Neural progenitor cell (in vitro differentiated cells): ENCODE measurements around the gene LYSMD3. TPM values are rescaled to one million over a fixed set of nuclear protein-coding genes. Genes with fewer than 3 reads are reported as not detected.

Experiments used
- DNase-seq: peaks from one replicate; pipeline ENCODE4 v3.0.0-alpha.2; 2016; ENCODE audit warnings: low spot score
- H2AFZ ChIP-seq: fragments of 200-600 bp; sonication (generic); replicated peaks from 2 replicates; pipeline ENCODE4 v1.6.1; 2016; ENCODE audit warnings: antibody characterized with exemption
- H3F3A ChIP-seq: fragments of 200-600 bp; sonication (generic); 2 replicates; pipeline ENCODE4 v1.6.1; 2016; ENCODE audit warnings: antibody characterized with exemption, low read depth
- H3K27ac ChIP-seq: fragments of 200-600 bp; sonication (generic); 2 replicates; pipeline ENCODE4 v1.5.1; 2016; ENCODE audit warnings: mild to moderate bottlenecking
- H3K27me3 ChIP-seq: fragments of 200-600 bp; sonication (generic); 2 replicates; pipeline ENCODE4 v1.6.1; 2016; ENCODE audit warnings: mild to moderate bottlenecking, moderate library complexity
- H3K36me3 ChIP-seq: fragments of 200-600 bp; sonication (generic); 2 replicates; pipeline ENCODE4 v1.5.1; 2016
- H3K4me1 ChIP-seq: fragments of 200-600 bp; sonication (generic); 2 replicates; pipeline ENCODE4 v1.6.1; 2016; ENCODE audit warnings: mixed run types
- H3K4me2 ChIP-seq: fragments of 200-600 bp; sonication (generic); 2 replicates; pipeline ENCODE4 v1.6.1; 2016
- H3K4me3 ChIP-seq: fragments of 200-600 bp; sonication (generic); 2 replicates; pipeline ENCODE4 v1.5.1; 2016
- H3K79me2 ChIP-seq: fragments of 200-600 bp; sonication (generic); 2 replicates; pipeline ENCODE4 v1.6.1; 2016; ENCODE audit warnings: low read depth
- H3K9ac ChIP-seq: fragments of 200-600 bp; sonication (generic); 2 replicates; pipeline ENCODE4 v1.6.1; 2016
- H3K9me3 ChIP-seq: fragments of 200-600 bp; sonication (generic); 2 replicates; pipeline ENCODE4 v1.5.1; 2016; ENCODE audit warnings: low read depth
- H4K20me1 ChIP-seq: fragments of 200-600 bp; sonication (generic); 2 replicates; pipeline ENCODE4 v1.6.1; 2016; ENCODE audit warnings: low read depth
- H3K27ac Mint-ChIP-seq: 3 replicates; pipeline ENCODE4 v1.8.0; 2021; ENCODE audit warnings: mixed read lengths
- H3K27me3 Mint-ChIP-seq: 2 replicates; pipeline ENCODE4 v1.8.0; 2022; ENCODE audit warnings: low read depth, mild to moderate bottlenecking, inconsistent platforms, moderate library complexity, mixed read lengths; ENCODE audit not compliant: insufficient read depth
- H3K36me3 Mint-ChIP-seq: 3 replicates; pipeline ENCODE4 v1.8.0; 2021; ENCODE audit warnings: mixed read lengths
- H3K4me1 Mint-ChIP-seq: 3 replicates; pipeline ENCODE4 v1.8.0; 2021; ENCODE audit warnings: mixed read lengths
- H3K4me3 Mint-ChIP-seq: 3 replicates; pipeline ENCODE4 v1.8.0; 2021; ENCODE audit warnings: mild to moderate bottlenecking, moderate library complexity, mixed read lengths
- H3K9me3 Mint-ChIP-seq: 3 replicates; pipeline ENCODE4 v1.8.0; 2020; ENCODE audit warnings: mixed read lengths
- EZH2 ChIP-seq: fragments of 200-600 bp; sonication (generic); IDR thresholded peaks from 2 replicates; pipeline ENCODE4 v1.6.1; 2017; ENCODE audit warnings: antibody characterized with exemption, mild to moderate bottlenecking, moderate library complexity
- EZH2phosphoT487 ChIP-seq: fragments of 200-600 bp; sonication (generic); IDR thresholded peaks from 2 replicates; pipeline ENCODE4 v1.6.1; 2017; ENCODE audit warnings: antibody characterized with exemption
- total RNA-seq: library from RNA; depleted of rRNA; stranded (reverse); fragments of >200 nt; gene quantifications from 2 replicates; pipeline ENCODE4 v1.2.3, GENCODE V29; 2015; ENCODE audit warnings: low replicate concordance
- TF ChIP-seq, protein P1 (sequence below): fragments of 200-600 bp; sonication (generic); IDR thresholded peaks from 2 replicates; pipeline ENCODE4 v1.5.1; 2017; ENCODE audit warnings: antibody characterized with exemption, mild to moderate bottlenecking

Gene LYSMD3
- total RNA-seq, 1 donor from 2014 or later, result 16.3 TPM

DNA sequence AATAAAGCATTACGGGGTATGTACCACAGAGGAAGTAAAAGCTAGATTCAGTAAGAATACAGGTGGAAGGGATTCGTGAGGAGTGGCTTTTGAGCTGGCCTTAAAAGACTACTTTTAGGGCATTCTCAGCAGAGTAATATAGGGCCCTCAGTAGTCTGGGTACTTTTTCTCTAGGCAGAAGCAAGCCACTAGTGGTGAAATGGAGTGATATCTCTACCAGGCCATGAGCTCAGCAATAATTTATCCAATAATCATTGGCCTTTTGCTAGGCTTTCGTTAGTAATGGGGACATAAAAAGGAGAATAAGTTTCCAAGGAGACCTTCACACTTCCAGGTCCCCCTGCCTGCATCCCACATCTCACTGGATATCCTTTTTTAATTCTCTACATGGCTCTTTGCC is 53.0 kb downstream of the LYSMD3 start:
- H4K20me1 ChIP-seq, result peaks cover 3% of the 10 kb centered on the region
- DNase-seq, result no peak
- peaks cover 3% of the 10 kb centered on the region for H3K79me2 ChIP-seq
- peaks cover 9% of the 10 kb centered on the region for H3K27me3 Mint-ChIP-seq
- H3K4me3 Mint-ChIP-seq, result peak overlapping the region; percentile 95
- H3K27ac ChIP-seq, result no peak overlapping the region
- no peaks in the 10 kb centered on the region for H3K9me3 ChIP-seq
- peaks cover 21% of the 10 kb centered on the region for H3K4me1 ChIP-seq
- peaks cover 45% of the 10 kb centered on the region for H3F3A ChIP-seq
- H3K36me3 Mint-ChIP-seq, result peaks cover 1% of the 10 kb centered on the region
- H3K9me3 Mint-ChIP-seq, result no peaks in the 10 kb centered on the region
- TF ChIP-seq EZH2 (no peak), EZH2phosphoT487 (no peak)
- TF ChIP-seq, protein P1, sequence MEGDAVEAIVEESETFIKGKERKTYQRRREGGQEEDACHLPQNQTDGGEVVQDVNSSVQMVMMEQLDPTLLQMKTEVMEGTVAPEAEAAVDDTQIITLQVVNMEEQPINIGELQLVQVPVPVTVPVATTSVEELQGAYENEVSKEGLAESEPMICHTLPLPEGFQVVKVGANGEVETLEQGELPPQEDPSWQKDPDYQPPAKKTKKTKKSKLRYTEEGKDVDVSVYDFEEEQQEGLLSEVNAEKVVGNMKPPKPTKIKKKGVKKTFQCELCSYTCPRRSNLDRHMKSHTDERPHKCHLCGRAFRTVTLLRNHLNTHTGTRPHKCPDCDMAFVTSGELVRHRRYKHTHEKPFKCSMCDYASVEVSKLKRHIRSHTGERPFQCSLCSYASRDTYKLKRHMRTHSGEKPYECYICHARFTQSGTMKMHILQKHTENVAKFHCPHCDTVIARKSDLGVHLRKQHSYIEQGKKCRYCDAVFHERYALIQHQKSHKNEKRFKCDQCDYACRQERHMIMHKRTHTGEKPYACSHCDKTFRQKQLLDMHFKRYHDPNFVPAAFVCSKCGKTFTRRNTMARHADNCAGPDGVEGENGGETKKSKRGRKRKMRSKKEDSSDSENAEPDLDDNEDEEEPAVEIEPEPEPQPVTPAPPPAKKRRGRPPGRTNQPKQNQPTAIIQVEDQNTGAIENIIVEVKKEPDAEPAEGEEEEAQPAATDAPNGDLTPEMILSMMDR, result no peak
- H3K4me1 Mint-ChIP-seq, result peaks cover 36% of the 10 kb centered on the region
- H3K36me3 ChIP-seq, result no peaks in the 10 kb centered on the region
- H3K4me2 ChIP-seq, result peak overlapping the region; percentile 17
- H3K27ac Mint-ChIP-seq, result no peak overlapping the region
- no peak overlapping the region for H2AFZ ChIP-seq
- peaks cover 33% of the 10 kb centered on the region for H3K27me3 ChIP-seq
- no peak overlapping the region for H3K9ac ChIP-seq
- H3K4me3 ChIP-seq, result no peak overlapping the region

DNA sequence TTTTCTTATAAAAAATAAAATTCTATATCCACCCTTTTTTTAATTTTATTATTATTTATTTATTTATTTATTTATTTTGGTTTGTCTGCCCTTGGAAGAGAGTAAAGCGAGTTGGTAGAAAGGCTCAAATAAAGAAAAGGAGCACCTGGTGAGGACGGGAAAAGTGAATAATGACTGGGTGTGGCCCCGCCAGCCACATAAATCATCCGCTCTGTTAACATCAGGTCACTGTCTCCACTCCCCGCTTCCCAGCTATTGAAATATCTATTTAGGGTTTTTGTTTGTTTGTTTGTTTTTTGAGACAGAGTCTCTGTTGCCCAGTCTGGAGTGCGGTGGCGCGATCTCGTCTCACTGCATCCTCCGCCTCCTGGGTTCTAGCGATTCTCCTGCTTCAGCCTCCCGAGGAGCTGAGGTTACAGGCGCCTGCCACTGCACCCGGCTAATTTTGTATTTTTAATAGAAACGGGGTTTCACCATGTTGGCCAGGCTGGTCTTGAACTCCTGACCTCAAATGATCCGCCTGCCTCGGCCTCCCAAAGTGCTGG is 53.9 kb downstream of the LYSMD3 start:
- H3K36me3 Mint-ChIP-seq, result peaks cover 3% of the 10 kb centered on the region
- Histone ChIP-seq H3K79me2 (peaks cover 3% of the 10 kb centered on the region), H3K36me3 (no peaks in the 10 kb centered on the region), H3K4me2 (peak overlapping the region; percentile 86), H3K9ac (no peak overlapping the region), H3K4me1 (peaks cover 21% of the 10 kb centered on the region), H3F3A (peaks cover 45% of the 10 kb centered on the region), H3K9me3 (no peaks in the 10 kb centered on the region), H4K20me1 (peaks cover 3% of the 10 kb centered on the region), H2AFZ (no peak overlapping the region), H3K27me3 (peaks cover 33% of the 10 kb centered on the region), H3K27ac (no peak overlapping the region), H3K4me3 (peak overlapping the region; percentile 67)
- TF ChIP-seq, protein P1, result no peak
- TF ChIP-seq EZH2phosphoT487 (no peak), EZH2 (peak; percentile 27)
- H3K4me1 Mint-ChIP-seq, result peaks cover 36% of the 10 kb centered on the region
- no peaks in the 10 kb centered on the region for H3K9me3 Mint-ChIP-seq
- no peak for DNase-seq
- peak overlapping the region; percentile 95 for H3K4me3 Mint-ChIP-seq
- H3K27ac Mint-ChIP-seq, result no peak overlapping the region
- peaks cover 9% of the 10 kb centered on the region for H3K27me3 Mint-ChIP-seq

DNA sequence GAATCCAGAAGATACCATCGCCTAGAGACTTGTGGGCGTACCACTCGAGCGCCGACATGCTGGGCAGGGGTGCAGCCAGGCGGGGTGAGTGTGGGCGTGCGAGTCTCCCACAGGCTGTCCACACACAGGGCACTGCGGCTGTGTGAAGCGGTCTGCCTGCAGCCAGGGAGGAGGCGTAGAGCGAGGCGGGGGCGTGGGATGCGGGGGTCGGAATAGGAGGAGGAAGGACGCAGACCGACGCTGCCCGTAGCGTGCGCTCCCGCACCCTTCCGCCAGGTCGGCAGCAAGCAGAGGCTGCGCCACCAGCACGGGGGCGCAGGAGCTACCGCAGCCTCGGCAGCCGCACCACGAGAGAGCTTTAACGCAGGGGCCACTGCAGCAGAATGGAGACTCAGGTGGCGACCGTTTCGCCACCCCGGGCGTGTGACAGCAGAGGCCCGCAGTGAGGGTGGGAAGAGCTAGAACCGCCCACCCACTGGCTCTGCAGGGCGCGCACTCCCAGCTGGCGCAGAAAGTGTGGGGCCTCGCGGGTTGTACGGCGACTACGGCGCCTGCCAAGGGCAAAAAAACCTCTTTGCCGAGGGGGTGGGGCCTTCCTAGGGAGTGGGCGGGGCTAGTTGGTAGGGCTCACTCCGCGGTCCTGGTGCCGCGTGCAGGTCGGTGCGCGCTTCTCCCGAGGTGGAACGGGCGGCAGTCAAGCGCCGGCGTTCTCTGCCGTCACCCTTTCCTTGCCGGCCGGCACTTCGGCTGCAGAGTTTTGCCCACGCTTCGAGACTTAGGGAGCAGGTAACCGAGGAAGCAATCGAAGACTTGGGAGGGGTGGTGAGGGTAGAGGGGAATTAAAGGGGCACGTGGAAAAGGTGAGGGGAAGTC is 54.9 kb downstream of the LYSMD3 start, which contains the start of the genes MBLAC2 and POLR3G:
MBLAC2 (minus strand) TSS at position 537 of the 873 bp plus-strand sequence; CDS start at position 58, 479 bp downstream.
POLR3G (plus strand) TSS at position 630 of the 873 bp plus-strand sequence. CDS start 10,704 bp downstream, outside the sequence.
- TF ChIP-seq, protein P1, result peak; percentile 56
- peak; percentile 36 for TF ChIP-seq EZH2phosphoT487
- TF ChIP-seq EZH2, result no peak
- peak within 1 kb of the TSS; percentile 95 for H3K4me3 Mint-ChIP-seq
- peaks cover 9% of the 10 kb centered on the region for H3K27me3 Mint-ChIP-seq
- Histone ChIP-seq H3K9me3 (no peaks in the 10 kb centered on the region), H3F3A (peaks cover 45% of the 10 kb centered on the region), H3K4me1 (peaks cover 21% of the 10 kb centered on the region), H3K4me2 (peak within 1 kb of the TSS; percentile 86), H3K9ac (no peak within 1 kb of the TSS), H2AFZ (peak within 1 kb of the TSS; percentile 77), H4K20me1 (peaks cover 3% of the 10 kb centered on the region), H3K4me3 (peak within 1 kb of the TSS; percentile 67), H3K36me3 (no peaks in the 10 kb centered on the region), H3K27me3 (peaks cover 33% of the 10 kb centered on the region), H3K79me2 (peaks cover 3% of the 10 kb centered on the region), H3K27ac (no peak within 1 kb of the TSS)
- peaks cover 5% of the 10 kb centered on the region for H3K9me3 Mint-ChIP-seq
- DNase-seq, result peak; percentile 95
- H3K27ac Mint-ChIP-seq, result no peak within 1 kb of the TSS
- peaks cover 36% of the 10 kb centered on the region for H3K4me1 Mint-ChIP-seq
- H3K36me3 Mint-ChIP-seq, result peaks cover 13% of the 10 kb centered on the region
